Measurements from ENCODE around the gene SLC43A2.
A peak's percentile ranks its signal among the peaks of the same experiment; 100 is the strongest.

The SLC43A2 gene

GRCh38 chr17:1562176-1562643, 66.4 kb downstream of the SLC43A2 start:
- peak; percentile 2 for DNase-seq (ENCODE audit: low read depth)

GRCh38 chr17:1561420-1562175, 67.0 kb downstream of the SLC43A2 start:
- DNase-seq (ENCODE audit: low read depth): peak; percentile 4

GRCh38 chr17:1560858-1561355, 67.7 kb downstream of the SLC43A2 start:
- DNase-seq (ENCODE audit: low read depth): no peak

- no peak for DNase-seq (ENCODE audit: low read depth)
These were observed 68.4 kb downstream of the SLC43A2 start for GRCh38 chr17:1560101-1560857.

GRCh38 chr17:1559047-1560043, 69.3 kb downstream of the SLC43A2 start:
- no peak for DNase-seq (ENCODE audit: low read depth)

- DNase-seq (ENCODE audit: low read depth): no peak
These were observed 70.2 kb downstream of the SLC43A2 start for GRCh38 chr17:1558401-1558800.

GRCh38 chr17:1557355-1558095, 71.1 kb downstream of the SLC43A2 start:
- DNase-seq (ENCODE audit: low read depth): no peak

- no peak for DNase-seq (ENCODE audit: low read depth)
These were observed 72.8 kb downstream of the SLC43A2 start for GRCh38 chr17:1555651-1556471.

GRCh38 chr17:1554751-1555540, 73.7 kb downstream of the SLC43A2 start:
- no peak for DNase-seq (ENCODE audit: low read depth)

- no peak for DNase-seq (ENCODE audit: low read depth)
These were observed 75.0 kb downstream of the SLC43A2 start for GRCh38 chr17:1553354-1554266.

- no peak for DNase-seq (ENCODE audit: low read depth)
These were observed 75.7 kb downstream of the SLC43A2 start for GRCh38 chr17:1552932-1553331.

- no peak for DNase-seq (ENCODE audit: low read depth)
These were observed 76.9 kb downstream of the SLC43A2 start for GRCh38 chr17:1551741-1552140.

- DNase-seq (ENCODE audit: low read depth): no peak
These were observed 80.6 kb downstream of the SLC43A2 start for GRCh38 chr17:1548032-1548431.

- no peak for DNase-seq (ENCODE audit: low read depth)
These were observed 82.2 kb downstream of the SLC43A2 start for GRCh38 chr17:1546292-1546922.

GRCh38 chr17:1545618-1546017, 83.0 kb downstream of the SLC43A2 start:
- no peak for DNase-seq (ENCODE audit: low read depth)

- no peak for DNase-seq (ENCODE audit: low read depth)
These were observed 86.3 kb downstream of the SLC43A2 start for GRCh38 chr17:1542316-1542715.

GRCh38 chr17:1541367-1541904, 87.2 kb downstream of the SLC43A2 start:
- DNase-seq (ENCODE audit: low read depth): no peak

GRCh38 chr17:1539811-1540210, 88.8 kb downstream of the SLC43A2 start:
- DNase-seq (ENCODE audit: low read depth): no peak
